Measurements from ENCODE around the gene DDIT3. TPM values are rescaled to one million over a fixed set of nuclear protein-coding genes. Genes with fewer than 3 reads are reported as not detected.

Gene DDIT3
- total RNA-seq, 1 experiment from 2014 or later = 70.2 TPM

DNA sequence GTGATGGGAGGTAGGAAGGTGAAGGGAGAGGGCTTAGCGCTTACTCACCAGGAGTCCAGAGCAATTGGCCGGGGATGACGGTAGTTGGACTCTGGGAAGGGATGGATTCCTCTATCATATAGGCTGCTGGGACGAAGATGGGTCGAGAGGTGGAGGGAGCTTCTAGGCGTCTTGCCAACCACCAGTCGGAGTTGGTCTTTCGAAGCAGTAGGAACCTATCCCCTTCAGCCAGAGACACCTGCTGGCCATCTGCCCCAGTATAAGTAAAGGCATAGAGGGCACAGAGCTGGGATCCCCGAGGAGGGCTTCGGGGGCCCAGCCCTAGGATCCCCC lies 41.3 kb downstream of the DDIT3 start:
- H3K4me3 Mint-ChIP-seq (ENCODE audit: low read depth, unreplicated experiment) = no peak overlapping the region
- no peak overlapping the region for H3K27ac Mint-ChIP-seq (ENCODE audit: unreplicated experiment)
- H3K9me3 Mint-ChIP-seq (ENCODE audit: low read depth, unreplicated experiment) = no peaks in the 10 kb centered on the region
- peaks cover 31% of the 10 kb centered on the region for H3K4me1 Mint-ChIP-seq (ENCODE audit: low read depth, unreplicated experiment)
- no peaks in the 10 kb centered on the region for H3K36me3 Mint-ChIP-seq (ENCODE audit: insufficient read depth, unreplicated experiment)
- no peak for DNase-seq
- H3K27me3 Mint-ChIP-seq (ENCODE audit: unreplicated experiment) = peaks cover 97% of the 10 kb centered on the region
- TF ChIP-seq, protein P1, sequence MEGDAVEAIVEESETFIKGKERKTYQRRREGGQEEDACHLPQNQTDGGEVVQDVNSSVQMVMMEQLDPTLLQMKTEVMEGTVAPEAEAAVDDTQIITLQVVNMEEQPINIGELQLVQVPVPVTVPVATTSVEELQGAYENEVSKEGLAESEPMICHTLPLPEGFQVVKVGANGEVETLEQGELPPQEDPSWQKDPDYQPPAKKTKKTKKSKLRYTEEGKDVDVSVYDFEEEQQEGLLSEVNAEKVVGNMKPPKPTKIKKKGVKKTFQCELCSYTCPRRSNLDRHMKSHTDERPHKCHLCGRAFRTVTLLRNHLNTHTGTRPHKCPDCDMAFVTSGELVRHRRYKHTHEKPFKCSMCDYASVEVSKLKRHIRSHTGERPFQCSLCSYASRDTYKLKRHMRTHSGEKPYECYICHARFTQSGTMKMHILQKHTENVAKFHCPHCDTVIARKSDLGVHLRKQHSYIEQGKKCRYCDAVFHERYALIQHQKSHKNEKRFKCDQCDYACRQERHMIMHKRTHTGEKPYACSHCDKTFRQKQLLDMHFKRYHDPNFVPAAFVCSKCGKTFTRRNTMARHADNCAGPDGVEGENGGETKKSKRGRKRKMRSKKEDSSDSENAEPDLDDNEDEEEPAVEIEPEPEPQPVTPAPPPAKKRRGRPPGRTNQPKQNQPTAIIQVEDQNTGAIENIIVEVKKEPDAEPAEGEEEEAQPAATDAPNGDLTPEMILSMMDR (IDR thresholded peaks at IDR 0.05; ENCODE audit: unreplicated experiment) = no peak
- no TSS peak for BruUV-seq (replicated peaks)
- CTCF ChIA-PET = no interaction called here
- intact Hi-C loops (cut with micrococcal nuclease; ENCODE audit: unreplicated experiment) = no loop called here

DNA sequence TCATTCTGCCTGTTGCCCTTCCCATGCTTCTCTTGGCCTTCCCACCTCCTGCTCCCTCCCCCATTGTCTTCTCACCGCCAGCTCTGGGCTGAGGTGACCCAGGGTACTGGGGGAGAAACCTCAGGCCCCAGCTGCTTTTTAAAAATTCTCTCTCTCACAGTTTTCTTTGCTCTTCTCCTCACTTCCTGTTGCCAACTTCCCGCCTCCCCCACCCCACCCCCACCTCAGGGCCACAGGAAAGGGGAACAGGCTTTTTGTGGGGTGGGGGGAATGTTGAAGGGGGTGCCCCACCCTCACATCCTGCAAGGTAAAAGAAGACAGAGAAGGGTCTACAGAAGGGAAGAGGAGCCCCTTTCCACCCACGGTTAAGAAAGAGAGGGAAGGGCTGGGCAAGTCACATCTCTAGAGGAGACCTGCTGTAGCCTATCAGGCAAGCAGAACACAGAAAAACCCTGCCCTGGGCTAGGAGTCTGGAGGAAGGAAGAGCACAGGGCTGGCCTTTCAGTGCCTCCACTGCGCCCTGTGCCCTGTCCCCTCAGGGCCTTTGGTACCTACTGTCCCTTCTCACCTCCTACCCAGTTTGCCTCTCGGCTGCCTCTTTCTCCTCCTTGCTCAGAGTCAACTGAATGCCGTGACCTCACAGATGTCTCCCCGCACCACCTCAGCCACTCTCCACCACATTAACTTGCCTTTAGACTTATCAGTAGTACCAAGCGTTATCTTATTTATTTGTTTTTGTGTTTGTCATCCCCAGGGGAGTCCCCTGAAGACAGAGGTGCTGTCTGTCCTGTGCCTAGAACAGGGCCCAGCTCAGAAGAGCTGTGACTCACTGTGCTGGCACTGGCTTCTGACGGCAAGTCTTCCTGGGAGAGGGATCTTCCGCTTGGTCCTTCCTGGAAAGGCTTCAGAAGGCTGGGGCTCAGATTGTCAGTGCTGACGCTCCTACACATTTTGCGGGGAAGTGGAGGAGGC lies 42.3 kb downstream of the DDIT3 start:
- Mint-ChIP-seq H3K4me3 (ENCODE audit: low read depth, unreplicated experiment) (no peak overlapping the region), H3K36me3 (ENCODE audit: insufficient read depth, unreplicated experiment) (no peaks in the 10 kb centered on the region), H3K27me3 (ENCODE audit: unreplicated experiment) (peaks cover 97% of the 10 kb centered on the region), H3K9me3 (ENCODE audit: low read depth, unreplicated experiment) (no peaks in the 10 kb centered on the region), H3K27ac (ENCODE audit: unreplicated experiment) (no peak overlapping the region), H3K4me1 (ENCODE audit: low read depth, unreplicated experiment) (peaks cover 31% of the 10 kb centered on the region)
- DNase-seq = no peak
- TF ChIP-seq, protein P1 (IDR thresholded peaks at IDR 0.05; ENCODE audit: unreplicated experiment) = no peak
- intact Hi-C loops (cut with micrococcal nuclease; ENCODE audit: unreplicated experiment) = no loop called here
- CTCF ChIA-PET = interaction anchor here (0.6 kb wide), 1 partner anchor 46 kb away, joined by 4 read pairs; no protein-coding TSS in a partner anchor
- no TSS peak for BruUV-seq (replicated peaks)

DNA sequence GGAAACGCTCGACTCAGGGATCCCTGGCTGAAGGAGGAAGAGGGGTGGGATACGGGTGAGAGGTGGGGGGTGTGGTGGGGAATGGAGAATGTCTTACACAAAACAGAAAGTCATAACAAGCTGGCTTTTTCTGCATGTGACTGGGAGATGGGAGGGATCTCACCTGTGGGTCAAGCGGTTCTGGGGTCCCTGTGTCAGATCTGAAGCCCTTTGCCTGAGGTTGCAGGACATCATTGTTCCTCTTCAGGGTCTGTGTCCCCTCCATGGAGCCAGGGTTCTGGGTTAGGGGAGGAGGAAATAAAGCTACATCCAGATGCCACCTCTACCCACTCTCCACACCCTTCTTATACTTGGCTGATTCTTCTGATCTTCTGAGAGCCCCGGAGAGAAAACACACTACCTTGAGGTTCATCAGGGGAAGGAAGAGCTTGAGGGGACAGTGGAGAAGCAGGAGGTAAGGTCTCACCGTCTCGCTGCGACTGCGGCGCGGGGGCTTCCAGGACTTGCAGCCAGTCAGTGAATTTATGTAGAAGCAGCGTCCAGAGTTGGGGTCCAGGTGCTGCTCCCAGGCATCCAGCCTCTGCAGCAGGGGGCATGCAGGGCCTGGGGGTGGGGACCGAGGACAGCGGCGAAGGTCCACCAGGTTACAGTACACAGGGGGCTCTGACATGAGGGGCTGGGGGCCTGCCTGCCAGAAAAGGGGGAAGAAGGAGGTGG lies 43.2 kb downstream of the DDIT3 start:
- no peak overlapping the region for H3K27ac Mint-ChIP-seq (ENCODE audit: unreplicated experiment)
- no TSS peak for BruUV-seq (replicated peaks)

More for the DNA sequence above, 43.2 kb downstream of the DDIT3 start:
- TF ChIP-seq, protein P1 (IDR thresholded peaks at IDR 0.05; ENCODE audit: unreplicated experiment) = no peak
- DNase-seq = no peak
- no peaks in the 10 kb centered on the region for H3K9me3 Mint-ChIP-seq (ENCODE audit: low read depth, unreplicated experiment)
- no peak overlapping the region for H3K4me3 Mint-ChIP-seq (ENCODE audit: low read depth, unreplicated experiment)
- H3K4me1 Mint-ChIP-seq (ENCODE audit: low read depth, unreplicated experiment) = peaks cover 31% of the 10 kb centered on the region
- CTCF ChIA-PET = interaction anchor here (0.6 kb wide), 1 partner anchor 45 kb away, joined by 4 read pairs; no protein-coding TSS in a partner anchor
- intact Hi-C loops (cut with micrococcal nuclease; ENCODE audit: unreplicated experiment) = no loop called here
- no peaks in the 10 kb centered on the region for H3K36me3 Mint-ChIP-seq (ENCODE audit: insufficient read depth, unreplicated experiment)
- H3K27me3 Mint-ChIP-seq (ENCODE audit: unreplicated experiment) = peaks cover 100% of the 10 kb centered on the region
